Activated CD8-positive, alpha-beta memory T cell treated with anti-CD3 and anti-CD28 coated beads for 24 hours (primary cell): Measurements from ENCODE around the gene ZNFX1.
A peak's percentile ranks its signal among the peaks of the same experiment; 100 is the strongest.

Experiments used
- DNase-seq: peaks from one replicate; pipeline ENCODE4 v3.0.0-alpha.2; 2020

The ZNFX1 gene

GRCh38 chr20:49291200-49291599, 13.3 kb upstream of the ZNFX1 start:
- DNase-seq = no peak

GRCh38 chr20:49290608-49291191, 12.8 kb upstream of the ZNFX1 start:
- peak; percentile 70 for DNase-seq

GRCh38 chr20:49288784-49289696, 11.2 kb upstream of the ZNFX1 start:
- DNase-seq = no peak

DNA sequence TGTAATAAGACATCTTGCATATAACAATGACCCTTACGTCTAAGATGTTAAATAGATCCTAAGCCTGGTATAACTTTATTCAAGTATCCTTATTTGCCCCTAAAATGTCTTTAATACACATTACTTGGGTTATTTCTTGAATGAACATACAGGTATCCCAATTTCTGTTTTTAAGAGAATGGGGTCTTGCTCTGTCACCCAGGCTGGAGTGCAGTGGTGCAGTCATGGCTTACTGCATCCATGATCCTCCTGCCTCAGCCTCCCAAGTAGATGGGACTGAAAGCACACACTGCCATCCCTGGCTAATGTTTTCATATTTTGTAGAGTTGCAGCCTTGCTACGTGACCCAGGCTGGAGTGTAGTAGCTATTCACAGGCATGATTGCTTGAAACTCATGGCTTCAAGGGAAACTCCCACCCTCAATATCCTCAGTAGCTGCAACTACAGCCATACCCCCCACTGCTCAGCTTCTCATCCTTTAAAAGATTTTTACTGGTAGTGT, 10.4 kb upstream of the ZNFX1 start:
- no peak for DNase-seq

DNA sequence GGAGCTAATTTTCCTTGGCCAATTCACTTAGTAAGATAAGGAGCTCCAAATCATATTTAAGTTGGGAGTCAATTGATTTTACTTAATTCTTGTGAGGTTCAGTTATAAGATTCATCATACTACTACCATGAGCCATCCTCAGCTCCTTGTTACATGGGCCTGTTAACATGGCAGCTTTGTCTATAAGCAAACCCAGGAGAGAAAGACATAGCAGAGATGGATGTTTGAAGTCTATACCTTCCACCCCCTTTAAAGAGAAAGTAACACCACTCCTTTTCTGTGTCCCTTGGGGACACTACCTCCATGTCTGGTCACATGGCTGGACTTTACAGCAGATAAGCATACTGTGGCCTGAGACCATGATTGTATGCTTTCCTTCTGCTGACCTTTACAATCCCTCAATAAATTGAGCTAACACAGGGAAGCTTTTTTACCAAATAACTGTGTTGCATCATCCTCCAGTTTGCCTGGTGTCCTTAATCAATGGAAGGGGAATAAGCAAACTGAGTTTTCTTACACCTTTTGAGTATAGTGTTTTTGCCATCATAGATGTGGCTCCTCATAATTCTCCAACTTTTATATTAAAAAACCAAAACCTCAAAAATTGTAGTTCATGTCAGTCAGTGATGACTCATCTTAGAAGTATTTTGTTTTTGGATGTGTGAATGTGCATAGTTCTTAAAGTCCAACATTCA, 9.8 kb upstream of the ZNFX1 start:
- no peak for DNase-seq

DNA sequence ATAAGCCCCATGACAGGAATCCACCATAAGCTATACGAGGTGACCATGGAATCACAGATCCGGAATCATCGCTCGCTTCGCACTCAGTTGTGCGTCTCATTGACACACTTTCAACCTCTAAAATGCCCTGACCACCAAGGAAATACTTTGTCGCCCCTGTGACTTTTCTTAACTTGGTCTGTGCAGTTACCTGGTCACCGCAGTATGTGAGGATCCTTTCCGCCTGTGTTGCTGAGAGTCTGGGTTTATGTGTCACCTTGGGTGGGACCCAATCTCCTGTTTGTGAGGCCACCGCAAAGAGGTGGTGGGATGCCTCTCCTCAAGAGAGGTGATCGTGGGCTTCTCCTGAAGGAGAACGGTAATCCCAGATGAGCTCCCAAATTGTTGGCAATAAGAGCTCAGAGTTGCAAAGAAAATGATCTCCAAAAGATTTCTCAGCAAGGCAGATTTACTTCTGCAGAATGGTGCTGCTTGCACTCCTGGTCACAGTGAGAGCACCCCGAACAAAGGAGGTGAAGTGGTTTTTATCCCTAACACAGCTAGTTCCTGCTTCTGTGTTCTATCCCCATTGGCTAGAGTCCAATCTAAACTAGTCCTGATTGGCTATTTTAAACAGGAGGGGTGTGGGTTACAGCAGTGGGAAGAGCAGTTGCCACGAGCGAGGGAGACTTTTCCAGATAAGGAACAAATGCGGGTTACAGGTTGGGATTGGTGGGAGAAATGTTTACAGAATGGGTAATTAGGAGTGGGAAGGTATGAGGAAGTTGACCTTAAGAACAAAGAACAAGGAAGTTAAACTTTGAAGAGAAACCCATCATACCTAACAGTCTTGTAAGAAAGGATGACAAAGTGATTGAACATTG, 9.1 kb upstream of the ZNFX1 start:
- no peak for DNase-seq

- no peak for DNase-seq
Measured at GRCh38 chr20:49285813-49286494, 8.1 kb upstream of the ZNFX1 start.

DNA sequence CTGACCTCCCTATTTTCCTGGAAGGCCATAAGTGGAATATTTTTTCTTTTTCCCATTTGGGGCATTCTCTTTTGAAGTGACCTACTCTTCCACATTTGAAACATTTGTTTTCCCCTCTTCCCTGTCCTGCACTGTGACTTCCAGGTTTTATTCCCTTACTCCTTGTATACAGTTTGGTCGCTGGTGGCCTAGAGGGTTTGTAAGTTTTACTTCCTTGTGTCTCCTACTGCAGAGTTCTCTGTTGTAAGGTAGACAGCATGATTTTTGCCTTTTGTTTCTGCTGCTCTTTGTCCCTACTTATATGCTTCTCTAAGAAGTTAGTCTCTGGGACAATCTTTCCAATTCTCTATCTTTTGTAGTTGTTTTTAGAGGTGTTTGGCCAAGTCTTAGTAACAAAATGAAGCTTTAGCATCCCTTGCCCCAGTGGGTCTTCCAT, 7.4 kb upstream of the ZNFX1 start:
- no peak for DNase-seq

- DNase-seq = no peak
Measured at GRCh38 chr20:49284818-49285217, 7.0 kb upstream of the ZNFX1 start.

GRCh38 chr20:49283703-49284625, 6.1 kb upstream of the ZNFX1 start:
- DNase-seq = no peak

DNA sequence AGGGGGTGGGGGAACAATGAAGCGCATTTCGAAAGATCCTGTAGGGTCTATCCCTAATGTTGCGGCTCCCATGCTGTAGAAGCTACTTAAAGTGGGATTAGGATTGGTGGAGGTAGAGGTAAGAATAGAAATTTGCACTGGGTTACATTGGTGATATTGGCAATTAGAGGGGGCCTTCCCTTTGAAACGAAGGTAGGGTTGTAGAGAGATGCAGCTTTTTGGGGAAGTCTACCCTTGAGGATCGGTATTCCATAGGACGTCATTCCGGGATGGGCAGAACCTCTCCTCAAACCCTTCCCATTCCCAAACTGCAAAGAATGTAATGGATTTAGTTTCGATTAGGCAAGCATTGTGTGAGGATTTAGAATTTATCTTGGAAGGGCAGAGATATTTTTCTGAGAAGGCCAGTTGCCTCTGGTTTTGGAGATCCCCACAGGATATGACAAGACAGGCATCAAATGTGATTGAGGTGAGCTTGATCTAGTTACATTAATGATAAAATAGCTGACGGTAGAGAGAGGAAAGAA, 5.4 kb upstream of the ZNFX1 start:
- DNase-seq = no peak

DNA sequence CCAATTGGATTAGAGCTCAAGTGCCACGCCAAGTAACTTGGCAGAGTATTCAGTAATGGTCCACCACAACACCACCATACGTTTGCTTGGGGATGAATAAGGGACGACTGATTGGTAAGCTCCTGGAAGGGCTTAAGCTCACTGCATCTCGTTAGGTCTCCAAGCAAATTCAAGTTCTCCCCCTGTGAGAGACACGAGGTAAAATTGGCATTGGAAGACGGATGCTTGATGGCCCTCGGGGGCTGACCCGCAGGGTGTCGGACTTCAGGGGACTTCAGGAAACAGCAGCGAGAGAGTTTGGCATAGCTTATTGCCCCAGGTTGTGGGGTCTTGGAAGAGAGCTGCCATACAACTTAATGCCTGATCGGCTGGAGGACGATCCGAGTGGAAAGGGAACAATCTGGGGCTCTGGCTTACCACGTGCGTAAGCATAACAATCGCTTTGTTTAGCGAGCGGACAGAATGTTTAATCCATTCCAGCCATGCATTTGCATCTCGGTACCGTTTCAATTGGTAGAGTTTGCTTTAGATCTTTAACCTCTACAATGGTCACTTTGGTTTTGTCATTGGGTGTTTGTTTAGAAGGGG, 4.8 kb upstream of the ZNFX1 start:
- peak; percentile 69 for DNase-seq

- no peak for DNase-seq
Measured at GRCh38 chr20:49281913-49282467, 4.1 kb upstream of the ZNFX1 start.

DNA sequence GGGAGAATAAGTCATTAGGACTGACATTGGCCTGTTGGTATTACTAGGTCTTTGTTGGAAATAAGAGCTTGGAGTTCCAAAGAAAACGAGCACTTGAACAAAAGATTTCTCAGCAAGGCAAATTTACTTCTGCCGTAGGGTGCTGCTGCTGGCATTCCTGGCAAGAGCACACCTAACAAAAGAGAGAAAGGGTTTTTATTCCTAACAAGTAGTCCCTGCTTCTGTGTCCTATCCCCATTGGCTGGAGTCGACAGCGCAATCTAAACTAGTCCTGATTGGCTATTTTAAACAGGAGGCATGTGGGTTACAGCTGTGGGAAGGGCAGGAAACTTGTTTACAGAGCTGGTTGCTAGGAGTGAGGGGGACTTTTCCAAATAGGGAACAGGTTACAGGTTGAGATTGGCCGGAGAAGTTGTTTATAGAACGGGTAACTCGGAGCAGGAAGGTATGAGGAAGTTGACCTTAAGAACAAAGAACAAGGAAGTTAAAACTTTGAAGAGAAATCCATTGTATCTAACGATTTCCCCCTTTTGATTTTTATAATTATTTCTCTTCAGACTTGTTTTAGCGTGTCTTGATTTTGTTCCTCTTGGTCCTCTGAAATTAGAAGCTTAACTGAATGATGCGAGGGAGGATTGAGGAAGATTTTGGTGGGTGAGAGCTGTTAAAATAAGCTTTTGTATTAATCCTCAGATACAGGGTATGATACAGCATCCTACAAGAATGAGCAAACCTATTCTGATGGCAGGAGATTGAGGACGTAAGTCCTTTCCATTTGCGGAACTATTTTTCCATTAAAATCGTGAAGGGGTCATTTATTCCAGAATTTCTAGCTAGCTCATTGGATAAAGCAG, 3.4 kb upstream of the ZNFX1 start:
- no peak for DNase-seq

DNA sequence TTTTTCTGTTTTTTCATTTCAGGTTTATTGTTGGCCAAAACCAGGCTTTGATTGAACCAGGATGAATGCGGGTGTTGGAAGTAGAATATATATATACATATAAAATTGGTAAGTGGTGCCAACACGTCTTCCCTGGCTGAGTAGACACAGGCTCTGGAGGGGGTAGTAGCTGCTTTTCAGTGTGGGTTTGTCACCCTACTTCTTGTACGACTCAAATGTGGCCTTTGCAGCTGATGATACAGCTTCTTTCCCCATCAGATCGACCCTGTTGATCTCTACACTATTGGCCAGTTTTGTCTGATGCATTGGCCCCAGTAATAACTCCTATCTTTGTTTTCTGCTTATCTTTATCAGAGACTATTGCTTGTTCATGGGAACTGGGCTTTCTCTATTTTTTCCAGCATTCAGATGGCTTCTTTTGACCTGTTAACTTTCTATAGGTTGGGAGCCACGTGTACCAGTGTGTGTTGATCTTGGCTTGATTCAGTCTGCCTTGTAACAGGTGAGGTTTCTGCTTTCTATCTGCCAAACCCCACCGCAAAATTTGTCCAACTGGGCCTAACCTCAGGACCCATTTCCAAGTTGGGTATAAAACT, 2.7 kb upstream of the ZNFX1 start:
- DNase-seq = no peak

DNA sequence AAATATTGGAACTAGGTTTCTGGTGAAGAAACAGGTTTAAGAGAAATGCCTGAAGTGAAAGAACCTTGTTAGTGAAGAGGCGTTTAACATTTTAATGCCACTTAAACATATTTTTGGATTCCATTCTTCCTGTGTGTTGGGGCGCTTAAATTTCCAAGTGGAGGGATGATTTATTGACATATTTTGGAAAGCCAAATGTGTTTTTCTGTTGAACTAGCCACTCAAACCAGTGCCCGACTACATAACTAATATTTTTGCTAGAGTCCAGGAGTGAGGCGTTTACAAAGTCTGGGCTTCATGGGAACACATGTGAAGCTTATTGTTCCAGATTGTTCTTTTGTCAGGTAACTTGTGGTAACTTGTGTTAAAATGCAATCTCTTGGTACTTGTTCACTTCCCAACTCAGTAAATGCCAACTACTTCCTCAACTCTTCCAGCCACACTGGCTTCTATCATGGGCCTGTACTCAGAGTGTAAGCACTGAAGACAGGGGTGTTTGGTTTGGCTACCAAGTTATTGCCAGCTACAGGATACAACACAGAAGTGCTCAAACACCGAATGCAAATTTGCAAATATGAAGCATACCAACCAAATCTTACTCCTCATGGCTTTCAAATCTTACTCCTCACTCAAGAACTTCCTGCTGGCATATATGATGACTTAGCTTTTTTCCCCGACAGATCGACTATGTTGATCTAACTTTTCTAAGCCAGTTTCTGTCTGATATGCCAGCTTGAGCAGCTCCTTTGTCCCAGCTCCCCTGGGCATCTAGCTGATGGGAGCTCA, 2.0 kb upstream of the ZNFX1 start:
- DNase-seq = no peak

DNA sequence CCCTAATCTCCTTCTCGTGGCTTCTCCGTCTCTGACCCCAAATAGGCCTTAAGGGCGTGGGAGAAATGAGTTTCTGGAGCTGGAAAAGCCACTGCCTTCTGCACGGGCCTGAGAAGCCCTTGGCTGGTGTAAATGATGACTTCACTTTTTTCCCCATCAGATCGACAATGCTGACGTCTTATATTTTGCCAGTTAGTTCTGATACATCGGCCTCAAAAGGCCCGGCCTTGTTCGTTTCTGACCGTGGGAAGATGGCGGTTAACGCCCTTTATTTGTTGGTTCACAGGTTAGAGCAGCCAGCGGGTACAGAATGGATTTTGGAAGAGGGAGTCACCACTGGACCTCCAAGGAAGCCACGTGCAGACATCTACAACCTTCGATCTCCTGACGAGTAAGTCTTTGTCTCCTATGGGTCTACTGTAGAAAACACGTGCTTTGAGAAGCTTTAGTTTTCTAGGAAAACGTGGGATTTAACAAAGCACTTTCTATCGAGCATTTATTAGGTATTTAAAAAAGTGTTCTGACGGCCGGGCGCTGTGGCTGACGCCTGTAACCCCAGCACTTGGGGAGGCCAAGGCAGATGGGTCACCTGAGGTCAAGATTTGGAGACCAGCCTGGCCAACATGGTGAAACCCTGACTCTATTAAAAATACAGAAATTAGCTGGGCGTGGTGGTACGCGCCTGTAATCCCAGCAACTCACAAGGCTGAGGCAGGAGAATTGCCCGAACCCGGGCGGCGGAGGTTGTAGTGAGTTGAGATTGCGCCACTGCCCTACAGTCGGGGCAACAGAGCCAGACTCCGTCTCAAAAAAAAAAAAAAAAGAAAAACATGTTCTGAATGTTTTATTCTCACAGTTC, 1.2 kb upstream of the ZNFX1 start:
- peak; percentile 80 for DNase-seq
